Astrocyte (in vitro differentiated cells and primary cell): Measurements from ENCODE around the gene NDOR1. TPM values are rescaled to one million over a fixed set of nuclear protein-coding genes. Genes with fewer than 3 reads are reported as not detected.

Source experiments
- DNase-seq: peaks from one replicate; pipeline ENCODE4 v3.0.0-alpha.2; 2010; ENCODE audit warnings: low read depth
- FAIRE-seq: peaks from 2 replicates; lab custom pipeline; 2011; peaks lifted over from hg19 to GRCh38; lab: Jason Lieb, UNC
- H2AFZ ChIP-seq: 2 replicates; pipeline ENCODE4 v1.6.0; 2012; ENCODE audit warnings: low read depth, low read length, inconsistent platforms
- H3K27ac ChIP-seq: 2 replicates; pipeline ENCODE4 v1.5.1; 2011; ENCODE audit warnings: low read depth, low read length, inconsistent platforms
- H3K27me3 ChIP-seq: 2 replicates; pipeline ENCODE4 v1.6.0; 2011; ENCODE audit warnings: low read length, inconsistent platforms; ENCODE audit not compliant: insufficient read depth
- H3K36me3 ChIP-seq: 2 replicates; pipeline ENCODE4 v1.5.1; 2011; ENCODE audit warnings: low read length, inconsistent platforms; ENCODE audit not compliant: insufficient read depth
- H3K4me1 ChIP-seq: 2 replicates; pipeline ENCODE4 v1.5.1; 2011; ENCODE audit warnings: low read length, inconsistent platforms; ENCODE audit not compliant: insufficient read depth
- H3K4me2 ChIP-seq: 2 replicates; pipeline ENCODE4 v1.6.0; 2012; ENCODE audit warnings: low read length, inconsistent platforms
- H3K4me3 ChIP-seq: 2 replicates; pipeline ENCODE4 v1.5.1; 2011; ENCODE audit warnings: low read depth, mild to moderate bottlenecking, low read length, inconsistent platforms; ENCODE audit not compliant: insufficient read depth
- H3K79me2 ChIP-seq: 2 replicates; pipeline ENCODE4 v1.6.0; 2012; ENCODE audit warnings: mild to moderate bottlenecking, low read length, inconsistent platforms; ENCODE audit not compliant: insufficient read depth
- H3K9ac ChIP-seq: 2 replicates; pipeline ENCODE4 v1.6.0; 2012; ENCODE audit warnings: mild to moderate bottlenecking, low read length, inconsistent platforms
- H3K9me3 ChIP-seq: 2 replicates; pipeline ENCODE4 v1.5.1; 2012; ENCODE audit warnings: low read depth, mild to moderate bottlenecking, low read length, inconsistent platforms; ENCODE audit not compliant: insufficient read depth
- H4K20me1 ChIP-seq: 2 replicates; pipeline ENCODE4 v1.6.0; 2012; ENCODE audit warnings: low read length, inconsistent platforms; ENCODE audit not compliant: insufficient read depth
- H3K27ac Mint-ChIP-seq: one replicate; pipeline ENCODE4 v1.8.0; 2021; ENCODE audit warnings: mild to moderate bottlenecking, mixed read lengths; ENCODE audit not compliant: unreplicated experiment
- H3K27me3 Mint-ChIP-seq: one replicate; pipeline ENCODE4 v1.8.0; 2021; ENCODE audit warnings: low read depth, mixed read lengths; ENCODE audit not compliant: unreplicated experiment
- H3K36me3 Mint-ChIP-seq: one replicate; pipeline ENCODE4 v1.8.0; 2021; ENCODE audit warnings: low read depth, mixed read lengths; ENCODE audit not compliant: unreplicated experiment
- H3K4me1 Mint-ChIP-seq: one replicate; pipeline ENCODE4 v1.8.0; 2021; ENCODE audit warnings: low read depth, mixed read lengths; ENCODE audit not compliant: unreplicated experiment
- H3K4me3 Mint-ChIP-seq: one replicate; pipeline ENCODE4 v1.8.0; 2021; ENCODE audit warnings: mild to moderate bottlenecking, moderate library complexity, mixed read lengths; ENCODE audit not compliant: unreplicated experiment
- H3K9me3 Mint-ChIP-seq: one replicate; pipeline ENCODE4 v1.8.0; 2021; ENCODE audit warnings: mild to moderate bottlenecking, mixed read lengths; ENCODE audit not compliant: unreplicated experiment
- CTCF ChIP-seq: IDR thresholded peaks from 2 replicates; pipeline ENCODE4 v1.5.1; 2011; ENCODE audit warnings: low read depth, mild to moderate bottlenecking, inconsistent platforms, low read length, moderate library complexity; ENCODE audit not compliant: insufficient read depth
- EZH2 ChIP-seq: IDR thresholded peaks from 2 replicates; pipeline ENCODE4 v1.6.1; 2012; ENCODE audit warnings: mild to moderate bottlenecking, low read length, inconsistent platforms; ENCODE audit not compliant: insufficient read depth
- total RNA-seq: library from RNA; stranded (reverse); gene quantifications from 2 replicates; pipeline ENCODE4 v1.2.1, GENCODE V29; 2021

NDOR1 gene
- total RNA-seq, 1 donor from 2014 or later, result 14.5 TPM

GRCh38 chr9:137178939-137179630, 26.4 kb upstream of the NDOR1 start:
- Histone ChIP-seq H2AFZ (no peak overlapping the region), H3K79me2 (no peaks in the 10 kb centered on the region), H3K27ac (no peak overlapping the region), H3K4me1 (no peaks in the 10 kb centered on the region), H3K4me3 (no peak overlapping the region), H3K9ac (no peak overlapping the region), H3K9me3 (no peaks in the 10 kb centered on the region), H3K27me3 (no peaks in the 10 kb centered on the region), H3K4me2 (no peak overlapping the region), H3K36me3 (peaks cover 5% of the 10 kb centered on the region), H4K20me1 (peaks cover 25% of the 10 kb centered on the region)
- Mint-ChIP-seq H3K27ac (peak overlapping the region; percentile 58), H3K4me1 (no peaks in the 10 kb centered on the region), H3K4me3 (no peak overlapping the region), H3K27me3 (no peaks in the 10 kb centered on the region), H3K36me3 (peaks cover 15% of the 10 kb centered on the region), H3K9me3 (no peaks in the 10 kb centered on the region)
- TF ChIP-seq EZH2 (no peak), CTCF (no peak)
- FAIRE-seq (no peak), DNase-seq (no peak)

GRCh38 chr9:137179761-137180160, 25.7 kb upstream of the NDOR1 start:
- H3K9me3 ChIP-seq, result no peaks in the 10 kb centered on the region
- H3K27me3 Mint-ChIP-seq, result no peaks in the 10 kb centered on the region
- H3K36me3 Mint-ChIP-seq, result peaks cover 15% of the 10 kb centered on the region
- H3K36me3 ChIP-seq, result peaks cover 5% of the 10 kb centered on the region
- no peak for FAIRE-seq
- no peak for DNase-seq
- no peaks in the 10 kb centered on the region for H3K9me3 Mint-ChIP-seq
- H2AFZ ChIP-seq, result no peak overlapping the region
- no peak overlapping the region for H3K4me3 Mint-ChIP-seq
- peaks cover 27% of the 10 kb centered on the region for H4K20me1 ChIP-seq
- no peaks in the 10 kb centered on the region for H3K27me3 ChIP-seq
- H3K9ac ChIP-seq, result no peak overlapping the region
- no peaks in the 10 kb centered on the region for H3K79me2 ChIP-seq
- no peaks in the 10 kb centered on the region for H3K4me1 ChIP-seq
- H3K4me3 ChIP-seq, result no peak overlapping the region
- no peaks in the 10 kb centered on the region for H3K4me1 Mint-ChIP-seq
- no peak overlapping the region for H3K4me2 ChIP-seq
- no peak overlapping the region for H3K27ac ChIP-seq
- H3K27ac Mint-ChIP-seq, result no peak overlapping the region
- TF ChIP-seq EZH2 (no peak), CTCF (no peak)

GRCh38 chr9:137180491-137180890, 25.0 kb upstream of the NDOR1 start:
- Histone ChIP-seq H3K27ac (no peak overlapping the region), H3K4me2 (no peak overlapping the region), H3K9me3 (no peaks in the 10 kb centered on the region), H3K4me1 (no peaks in the 10 kb centered on the region), H3K79me2 (peaks cover 6% of the 10 kb centered on the region), H3K4me3 (no peak overlapping the region), H3K36me3 (peaks cover 5% of the 10 kb centered on the region), H3K27me3 (no peaks in the 10 kb centered on the region), H3K9ac (no peak overlapping the region), H2AFZ (no peak overlapping the region), H4K20me1 (peaks cover 27% of the 10 kb centered on the region)
- DNase-seq (no peak), FAIRE-seq (no peak)
- no peak overlapping the region for H3K27ac Mint-ChIP-seq
- no peak overlapping the region for H3K4me3 Mint-ChIP-seq
- no peaks in the 10 kb centered on the region for H3K27me3 Mint-ChIP-seq
- no peaks in the 10 kb centered on the region for H3K9me3 Mint-ChIP-seq
- TF ChIP-seq CTCF, result no peak
- no peak for TF ChIP-seq EZH2
- H3K4me1 Mint-ChIP-seq, result no peaks in the 10 kb centered on the region
- H3K36me3 Mint-ChIP-seq, result peaks cover 15% of the 10 kb centered on the region
